Measurements from ENCODE around the gene ATXN7L2. TPM values are rescaled to one million over a fixed set of nuclear protein-coding genes. Genes with fewer than 3 reads are reported as not detected.

Gene ATXN7L2
- total and polyA plus RNA-seq, 11 donors = 1.2 to 3.8 (median 2.1) TPM

- no peak for TF ChIP-seq CTCF (IDR thresholded peaks at IDR 0.05)
- TF ChIP-seq POLR2A (IDR thresholded peaks at IDR 0.05) = no peak
- Histone ChIP-seq H3K36me3 (peaks cover 0 to 27% (median 14%) of the 10 kb centered on the region in 9 donors), H3K27ac (peak overlapping the region in 7 of 12 donors; percentile 87 to 100 (median 98)), H3K4me1 (peaks cover 0 to 23% (median 14%) of the 10 kb centered on the region in 12 donors), H3K4me3 (peak overlapping the region; percentile 55 to 92 (median 80)), H3K27me3 (no peaks in the 10 kb centered on the region), H3K9me3 (no peaks in the 10 kb centered on the region)
- no peak for DNase-seq
- intact Hi-C loops (cut with DNase I) = loop anchor here in 6 of 10 donors (5.0 kb wide), 2 partner anchors 52 to 57 kb away; partner anchors contain the start of gene PSMA5 (in 5 of the 6)
- WGBS, 4 donors = 33 to 35% (median 35%) methylated on average over 15 of the region's 15 CpGs
- peak in 1 of 4 donors; percentile 8 for ATAC-seq
Observed at GRCh38 chr1:109484519-109484975, 842 bp downstream of the ATXN7L2 start.

- no peaks in the 10 kb centered on the region for H3K27me3 ChIP-seq
- TF ChIP-seq POLR2A (IDR thresholded peaks at IDR 0.05) (no peak), CTCF (IDR thresholded peaks at IDR 0.05) (no peak)
- H3K36me3 ChIP-seq = peaks cover 0 to 29% (median 11%) of the 10 kb centered on the region in 9 donors
- H3K27ac ChIP-seq = no peak overlapping the region
- intact Hi-C loops (cut with DNase I) = loop anchor here in 1 of 10 donors (5.0 kb wide), 1 partner anchor 58 kb away; the partner anchor contains the start of gene PSMA5
- DNase-seq = no peak
- no peak for ATAC-seq
- H3K4me1 ChIP-seq = peaks cover 0 to 23% (median 14%) of the 10 kb centered on the region in 12 donors
- H3K4me3 ChIP-seq = peak overlapping the region in 7 of 12 donors; percentile 70 to 92 (median 79)
- 31 to 46% (median 39%) methylated on average over 3 of the region's 3 CpGs for WGBS, 4 donors
- H3K9me3 ChIP-seq = no peaks in the 10 kb centered on the region
Observed at GRCh38 chr1:109485001-109485400, 1.3 kb downstream of the ATXN7L2 start.

GRCh38 chr1:109487261-109487660 lies 3.6 kb downstream of the ATXN7L2 start:
- Histone ChIP-seq H3K9me3 (no peaks in the 10 kb centered on the region), H3K4me3 (no peak overlapping the region), H3K27me3 (no peaks in the 10 kb centered on the region), H3K27ac (no peak overlapping the region), H3K36me3 (peaks cover 0 to 27% (median 7%) of the 10 kb centered on the region in 9 donors), H3K4me1 (peaks cover 0 to 31% (median 18%) of the 10 kb centered on the region in 12 donors)
- DNase-seq (no peak), ATAC-seq (no peak)
- TF ChIP-seq POLR2A (IDR thresholded peaks at IDR 0.05) = no peak
- WGBS, 4 donors = 58 to 75% (median 72%) methylated on average over 4 to 5 of the region's 5 CpGs
- intact Hi-C loops (cut with DNase I) = loop anchor here in 1 of 10 donors (5.0 kb wide), 1 partner anchor 60 kb away; the partner anchor contains the start of gene PSMA5

GRCh38 chr1:109488201-109488600 lies 4.5 kb downstream of the ATXN7L2 start:
- ATAC-seq (no peak), DNase-seq (no peak)
- intact Hi-C loops (cut with DNase I) = loop anchor here in 1 of 10 donors (5.0 kb wide), 1 partner anchor 61 kb away; the partner anchor contains the start of gene PSMA5
- WGBS, 4 donors = 77 to 88% (median 83%) methylated on average over 5 of the region's 5 CpGs
- Histone ChIP-seq H3K4me1 (peaks cover 0 to 27% (median 14%) of the 10 kb centered on the region in 12 donors), H3K4me3 (no peak overlapping the region), H3K27ac (no peak overlapping the region), H3K9me3 (no peaks in the 10 kb centered on the region), H3K36me3 (peaks cover 0 to 27% (median 7%) of the 10 kb centered on the region in 9 donors), H3K27me3 (no peaks in the 10 kb centered on the region)
- no peak for TF ChIP-seq CTCF (IDR thresholded peaks at IDR 0.05)
- no peak for TF ChIP-seq POLR2A (IDR thresholded peaks at IDR 0.05)

Data from heart left ventricle (tissue), 16 donors.